ENCODE results near the gene ETV5. TPM values are rescaled to one million over a fixed set of nuclear protein-coding genes. Genes with fewer than 3 reads are reported as not detected.

ETV5 gene
- total and polyA plus RNA-seq, 9 of the 15 experiments (the other 6 are each of a cell fraction or from before 2014, with no cell fraction given): 9.2 to 25.9 (median 15.9) TPM

DNA sequence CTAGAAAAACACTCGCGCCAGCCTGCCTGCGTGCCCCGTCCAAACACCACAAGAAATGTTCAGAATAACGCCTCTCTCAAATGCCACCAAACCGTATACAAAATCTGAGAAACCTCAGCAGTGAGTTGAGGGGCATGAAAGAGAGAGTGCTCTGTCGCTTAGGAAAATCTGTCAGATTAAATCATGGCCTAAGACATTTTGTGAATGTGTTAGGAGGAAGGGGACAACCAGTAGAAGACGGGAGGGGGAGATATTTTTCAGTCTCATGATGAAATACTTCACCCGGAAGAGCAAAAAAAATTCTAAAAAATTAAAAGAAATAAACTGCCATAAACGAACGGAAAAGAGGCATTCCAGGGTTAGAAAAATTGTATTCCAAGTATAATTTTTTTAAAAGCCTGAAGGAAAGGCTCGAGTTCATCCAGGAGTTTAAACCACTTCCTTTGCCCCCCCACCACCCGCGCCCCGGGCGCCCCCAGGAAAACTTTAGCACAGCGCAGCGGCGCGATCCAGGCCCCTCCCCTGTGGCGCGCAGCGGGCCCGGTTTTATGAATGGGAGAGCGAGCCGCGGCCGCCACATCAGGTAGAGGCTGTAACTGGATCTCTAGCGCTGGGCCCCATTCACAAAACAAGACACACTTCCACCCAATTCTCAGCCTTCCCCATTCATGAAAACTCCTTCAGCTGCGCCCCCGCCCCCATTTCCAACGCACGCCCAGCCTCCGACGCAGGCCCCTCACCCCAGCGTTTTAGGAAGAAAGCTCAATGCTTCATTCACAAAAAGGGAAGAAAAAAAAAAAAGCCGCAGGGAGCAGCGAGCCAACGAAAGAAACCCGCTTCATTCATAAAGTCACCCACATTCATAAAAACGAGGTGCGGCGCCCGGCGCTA lies 1.4 kb downstream of the ETV5 start (continued):
- no peak for TF ChIP-seq REST (IDR thresholded peaks at IDR 0.05; ENCODE audit: borderline replicate concordance)
- TF ChIP-seq REST (CRISPR knock-in tag; IDR thresholded peaks at IDR 0.05; ENCODE audit: low read depth): no peak
- TF ChIP-seq PHTF2 (CRISPR knock-in tag; IDR thresholded peaks at IDR 0.05): no peak
- TF ChIP-seq NR2C1 (IDR thresholded peaks at IDR 0.05): peak; percentile 31; the same call in 1 of the 2 replicates
- no peak for TF ChIP-seq NR2C1 (tag; IDR thresholded peaks at IDR 0.05)
- no peak for TF ChIP-seq GTF2E2 (tag; IDR thresholded peaks at IDR 0.05)
- no peak for TF ChIP-seq HDGF (IDR thresholded peaks at IDR 0.05)
- peak; percentile 14; the same call in 1 of the 2 replicates for TF ChIP-seq EP400 (IDR thresholded peaks at IDR 0.05)
- TF ChIP-seq CREB3L1 (IDR thresholded peaks at IDR 0.05; ENCODE audit: borderline replicate concordance, low read depth): no peak
- no peak for TF ChIP-seq WHSC1 (IDR thresholded peaks at IDR 0.05; ENCODE audit: low read length)
- no peak for TF ChIP-seq EHMT2 (IDR thresholded peaks at IDR 0.05)
- peak; percentile 67 for TF ChIP-seq HMGN3 (IDR thresholded peaks at IDR 0.05; ENCODE audit: borderline replicate concordance, extremely low read depth, insufficient read length, low read depth, low read length)
- TF ChIP-seq GTF2B (IDR thresholded peaks at IDR 0.05; ENCODE audit: extremely low read depth, insufficient read length): no peak
- no peak for TF ChIP-seq HDAC6 (IDR thresholded peaks at IDR 0.05; ENCODE audit: low read depth, low read length)
- no peak for TF ChIP-seq EWSR1 (IDR thresholded peaks at IDR 0.05; ENCODE audit: borderline replicate concordance, low read depth, partially characterized antibody)
- TF ChIP-seq XRCC5 (IDR thresholded peaks at IDR 0.05; ENCODE audit: low read depth, low read length): no peak
- no peak for TF ChIP-seq HMG20A (CRISPR knock-in tag; conservative IDR thresholded peaks at IDR 0.05)
- TF ChIP-seq EZH2 (IDR thresholded peaks at IDR 0.05; ENCODE audit: borderline replicate concordance, low read depth, low read length): no peak
- TF ChIP-seq ZNF146 (CRISPR knock-in tag; IDR thresholded peaks at IDR 0.05; ENCODE audit: unreplicated experiment): no peak

All from K562 (cell line).